Inferior parietal cortex (tissue), 1 donor: ENCODE data around the gene MRC2.

Source experiments
- DNase-seq: peaks from one replicate; pipeline ENCODE4 v3.0.0-alpha.2; 2016; ENCODE audit errors: extremely low spot score

The MRC2 gene

DNA sequence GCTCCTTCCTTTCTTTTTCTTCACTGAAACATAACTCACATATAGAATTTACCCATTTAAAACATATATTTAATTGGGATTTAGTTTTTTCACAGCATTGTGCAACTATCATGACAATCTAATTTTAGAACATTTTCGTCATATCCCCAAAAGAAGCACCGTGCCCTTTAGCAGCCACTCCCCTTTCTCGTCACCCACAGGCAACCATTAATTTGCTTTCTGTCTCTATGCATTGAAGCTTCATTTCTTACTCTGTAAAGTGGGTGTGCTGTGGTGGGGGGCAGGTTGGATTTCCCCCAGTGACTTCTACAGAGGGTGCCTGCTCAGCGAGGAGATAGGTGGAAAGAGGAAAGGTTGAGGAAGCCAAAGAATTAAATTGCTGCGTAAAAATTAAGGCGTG, 35.8 kb downstream of the MRC2 start:
- DNase-seq = no peak

DNA sequence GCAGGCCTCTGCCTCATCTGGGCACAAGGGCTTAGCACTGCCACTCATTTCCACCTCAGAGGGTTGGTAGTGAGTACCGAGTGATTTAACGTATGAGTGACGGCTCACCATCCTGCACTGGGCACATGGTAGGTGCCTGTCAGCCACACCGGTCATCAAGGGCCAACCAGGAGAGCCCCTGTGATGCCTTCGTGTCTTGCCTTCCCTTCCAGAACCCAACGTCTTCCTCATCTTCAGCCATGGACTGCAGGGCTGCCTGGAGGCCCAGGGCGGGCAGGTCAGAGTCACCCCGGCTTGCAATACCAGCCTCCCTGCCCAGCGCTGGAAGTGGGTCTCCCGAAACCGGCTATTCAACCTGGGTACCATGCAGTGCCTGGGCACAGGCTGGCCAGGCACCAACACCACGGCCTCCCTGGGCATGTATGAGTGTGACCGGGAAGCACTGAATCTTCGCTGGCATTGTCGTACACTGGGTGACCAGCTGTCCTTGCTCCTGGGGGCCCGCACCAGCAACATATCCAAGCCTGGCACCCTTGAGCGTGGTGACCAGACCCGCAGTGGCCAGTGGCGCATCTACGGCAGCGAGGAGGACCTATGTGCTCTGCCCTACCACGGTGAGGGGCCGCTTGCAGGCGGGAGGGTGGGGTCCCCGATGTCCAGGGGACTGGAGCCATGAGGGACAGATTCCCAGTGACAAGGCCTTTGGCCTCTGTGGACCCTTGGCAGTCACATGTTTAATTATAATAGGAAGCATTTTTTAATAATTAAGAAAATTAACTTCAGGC, 37.1 kb downstream of the MRC2 start:
- DNase-seq = no peak

DNA sequence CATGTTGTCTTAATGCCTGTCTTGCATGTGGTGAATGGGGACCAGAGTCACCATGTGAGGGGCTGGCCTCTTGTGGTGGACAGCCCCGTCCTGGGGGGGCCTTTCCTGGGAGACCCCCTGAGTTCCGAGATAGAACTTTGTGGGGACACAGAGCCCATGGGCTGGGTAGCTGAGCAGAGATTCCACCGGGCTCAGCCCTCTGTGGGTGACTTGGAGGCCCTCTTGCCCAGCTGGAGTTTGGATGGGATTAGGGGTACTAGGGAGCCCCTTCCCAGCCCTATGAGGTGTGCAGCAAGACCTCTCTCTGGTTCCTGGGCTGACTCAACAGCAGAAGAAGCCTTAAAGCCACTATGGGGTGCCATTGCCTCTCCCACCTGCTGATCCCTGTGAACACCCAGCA, 38.1 kb downstream of the MRC2 start:
- DNase-seq = no peak

DNA sequence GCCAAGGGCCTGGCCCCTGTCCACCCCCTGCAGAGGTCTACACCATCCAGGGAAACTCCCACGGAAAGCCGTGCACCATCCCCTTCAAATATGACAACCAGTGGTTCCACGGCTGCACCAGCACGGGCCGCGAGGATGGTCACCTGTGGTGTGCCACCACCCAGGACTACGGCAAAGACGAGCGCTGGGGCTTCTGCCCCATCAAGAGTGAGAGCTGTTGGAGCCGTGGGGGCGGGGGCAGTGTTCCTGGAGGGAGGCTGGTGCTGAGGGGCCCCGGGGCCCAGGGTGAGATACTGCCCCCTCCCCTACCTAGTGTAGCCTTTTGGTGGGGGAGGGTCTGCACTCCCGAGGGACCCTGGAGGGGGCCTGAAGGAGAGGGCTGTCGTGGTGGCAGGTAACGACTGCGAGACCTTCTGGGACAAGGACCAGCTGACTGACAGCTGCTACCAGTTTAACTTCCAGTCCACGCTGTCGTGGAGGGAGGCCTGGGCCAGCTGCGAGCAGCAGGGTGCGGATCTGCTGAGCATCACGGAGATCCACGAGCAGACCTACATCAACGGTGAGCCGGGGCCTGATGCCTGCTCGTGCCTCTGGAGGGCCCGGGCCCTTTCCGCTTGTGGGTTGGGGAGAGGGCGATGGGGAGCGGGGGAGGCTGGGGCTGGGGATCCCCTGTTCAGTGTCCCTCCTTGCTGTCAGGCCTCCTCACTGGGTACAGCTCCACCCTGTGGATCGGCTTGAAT, 38.8 kb downstream of the MRC2 start:
- DNase-seq = no peak

DNA sequence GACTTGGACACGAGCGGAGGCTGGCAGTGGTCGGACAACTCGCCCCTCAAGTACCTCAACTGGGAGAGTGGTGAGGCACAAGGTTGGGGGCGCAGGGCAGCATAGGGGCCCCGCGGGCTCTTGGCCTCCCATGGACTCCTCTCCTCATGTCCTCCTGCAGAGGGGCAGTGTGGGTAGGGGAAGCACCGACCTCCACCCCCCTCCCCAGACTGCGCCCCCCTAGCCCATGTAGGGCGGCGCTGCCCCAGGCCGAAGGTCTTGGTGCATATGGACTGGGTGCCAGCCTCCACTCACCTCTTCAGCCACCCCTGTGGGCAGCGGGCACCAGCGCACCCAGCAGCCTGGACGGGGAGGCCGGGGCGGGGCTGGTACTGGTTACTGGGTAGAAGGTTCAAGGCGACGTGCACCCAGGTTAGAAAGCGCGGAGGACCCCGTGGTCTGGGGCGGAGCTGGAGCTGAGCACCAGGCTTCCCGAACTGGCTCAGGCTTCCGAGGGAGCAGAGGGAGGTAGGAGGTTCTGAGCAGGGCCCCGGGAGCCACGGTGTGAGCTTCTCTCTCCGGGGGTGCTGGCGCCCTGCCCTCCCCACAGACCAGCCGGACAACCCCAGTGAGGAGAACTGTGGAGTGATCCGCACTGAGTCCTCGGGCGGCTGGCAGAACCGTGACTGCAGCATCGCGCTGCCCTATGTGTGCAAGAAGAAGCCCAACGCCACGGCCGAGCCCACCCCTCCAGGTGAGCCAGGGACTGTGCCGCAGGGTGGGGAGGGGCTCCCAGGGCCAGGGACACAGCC, 39.5 kb downstream of the MRC2 start:
- no peak for DNase-seq

DNA sequence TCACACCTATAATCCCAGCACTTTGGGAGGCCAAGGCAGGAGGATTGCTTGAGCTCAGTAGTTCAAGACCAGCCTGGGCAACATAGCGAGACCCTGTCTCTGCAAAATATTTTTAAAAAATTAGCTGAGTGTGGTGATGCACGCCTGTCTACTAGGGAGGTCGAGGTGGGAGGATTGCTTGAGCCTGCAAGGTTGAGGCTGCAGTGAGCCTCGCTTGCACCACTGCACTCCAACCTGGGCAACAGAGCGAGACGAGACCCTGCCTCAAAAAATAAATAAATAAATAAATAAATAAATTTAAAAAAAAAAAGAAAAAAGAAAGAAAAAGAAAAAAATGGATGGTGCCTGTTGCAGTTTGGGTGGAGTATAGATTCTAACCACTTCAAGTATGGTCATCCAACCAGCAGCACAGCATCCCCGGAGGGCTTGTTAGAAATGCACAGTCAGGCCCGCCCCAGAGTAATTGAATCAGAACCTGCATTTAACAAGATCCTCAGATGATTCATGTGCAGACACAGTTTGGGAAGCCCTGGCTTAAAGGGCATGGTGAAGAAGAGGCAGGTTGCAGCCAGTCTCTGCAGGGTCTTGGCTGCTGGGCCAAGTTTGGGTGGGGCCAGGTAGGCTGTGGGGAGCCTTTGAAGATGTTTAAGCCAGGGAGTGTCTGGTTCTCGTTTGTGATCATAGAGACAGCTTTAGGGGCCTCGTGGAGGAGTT, 40.8 kb downstream of the MRC2 start:
- DNase-seq = no peak

DNA sequence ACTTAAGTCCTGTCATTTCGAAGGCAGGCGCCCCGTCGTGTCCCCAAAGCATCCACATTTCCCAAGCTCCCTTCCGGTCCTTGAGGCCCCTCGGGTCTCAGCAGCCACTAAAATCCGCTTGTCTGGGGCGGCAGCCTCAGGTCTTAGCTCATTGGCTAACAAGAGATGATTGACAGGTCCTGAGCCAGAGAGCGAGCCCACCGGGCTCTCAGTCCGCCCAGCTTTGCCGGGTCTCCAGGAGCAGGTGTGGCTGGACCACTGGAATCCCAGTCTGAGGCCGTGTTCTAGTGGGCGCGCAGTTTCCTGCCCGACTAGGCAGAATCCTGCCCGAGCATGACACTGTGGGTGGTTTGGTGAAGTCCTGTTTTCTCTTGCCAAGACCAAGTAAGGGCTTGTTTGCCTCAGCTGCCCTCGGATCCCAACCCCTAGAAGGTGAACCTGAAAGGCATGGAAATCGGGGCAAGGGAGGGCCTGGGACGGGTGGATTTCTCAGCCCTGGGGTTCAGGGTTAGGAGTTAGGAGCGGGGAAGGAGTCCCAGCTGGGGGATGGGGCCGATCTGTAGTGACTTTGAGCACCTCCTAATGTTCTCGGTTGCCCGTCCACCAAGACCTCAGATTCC, 42.8 kb downstream of the MRC2 start:
- no peak for DNase-seq

DNA sequence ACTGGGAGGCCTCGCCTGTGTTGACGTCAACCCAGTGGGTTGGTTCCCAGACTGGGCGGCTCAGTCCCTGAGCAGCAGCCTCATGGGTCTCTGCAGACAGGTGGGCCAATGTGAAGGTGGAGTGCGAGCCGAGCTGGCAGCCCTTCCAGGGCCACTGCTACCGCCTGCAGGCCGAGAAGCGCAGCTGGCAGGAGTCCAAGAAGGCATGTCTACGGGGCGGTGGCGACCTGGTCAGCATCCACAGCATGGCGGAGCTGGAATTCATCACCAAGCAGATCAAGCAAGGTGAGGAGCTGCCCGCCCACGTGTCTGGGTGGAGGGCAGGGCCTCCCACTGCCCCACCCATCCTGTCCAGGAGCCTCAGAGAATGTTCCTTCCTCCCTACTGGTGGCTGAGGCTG, 44.1 kb downstream of the MRC2 start:
- DNase-seq = no peak

DNA sequence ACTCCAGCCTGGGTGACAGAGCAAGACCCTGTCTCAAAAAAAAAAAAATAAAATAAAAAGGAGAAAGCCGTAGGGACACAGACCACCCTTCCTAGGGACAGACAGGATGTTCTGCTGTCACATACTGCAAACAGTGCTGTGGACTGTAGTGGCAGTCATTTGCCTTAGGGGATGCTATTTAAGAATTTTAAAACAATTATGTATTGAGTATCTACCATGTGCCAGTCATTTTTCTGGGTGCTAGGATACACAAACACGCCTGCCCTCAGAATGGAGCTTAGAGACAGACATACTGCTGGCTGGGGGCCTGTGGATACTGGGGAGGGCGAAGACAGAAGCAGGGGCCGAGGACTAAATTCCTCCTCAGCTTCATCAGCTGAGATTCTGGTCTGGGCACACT, 45.5 kb downstream of the MRC2 start:
- DNase-seq = no peak

DNA sequence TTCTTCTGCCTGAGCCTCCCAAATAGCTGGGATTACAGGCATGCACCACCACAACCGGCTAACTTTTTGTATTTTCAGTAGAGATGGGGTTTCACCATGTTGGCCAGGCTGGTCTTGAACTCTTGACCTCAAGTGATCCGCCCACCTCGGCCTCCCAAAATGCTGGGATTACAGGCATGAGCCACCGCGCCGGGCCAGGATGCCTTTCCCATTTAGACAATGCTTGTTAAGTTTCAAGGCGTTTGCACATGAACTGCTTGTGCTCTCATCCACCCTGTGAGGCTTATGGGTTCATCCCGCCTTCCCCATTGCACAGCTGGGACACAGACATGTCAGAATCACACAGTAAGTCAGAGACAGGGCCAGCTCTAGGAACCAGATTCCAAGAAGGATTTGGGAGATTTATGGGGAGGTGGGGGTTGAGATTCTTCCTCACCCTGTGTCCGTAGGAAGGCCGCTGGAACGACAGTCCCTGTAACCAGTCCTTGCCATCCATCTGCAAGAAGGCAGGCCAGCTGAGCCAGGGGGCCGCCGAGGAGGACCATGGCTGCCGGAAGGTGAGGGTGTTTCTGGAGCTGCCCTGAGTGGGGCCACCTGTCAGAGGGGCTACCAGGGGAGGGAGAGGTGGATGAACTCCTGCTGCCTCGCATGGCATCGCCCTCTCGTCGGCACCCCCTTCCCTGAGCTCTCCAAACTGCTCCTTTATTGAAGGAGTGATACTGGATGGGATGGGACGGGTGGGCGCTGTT, 46.3 kb downstream of the MRC2 start:
- DNase-seq = no peak

DNA sequence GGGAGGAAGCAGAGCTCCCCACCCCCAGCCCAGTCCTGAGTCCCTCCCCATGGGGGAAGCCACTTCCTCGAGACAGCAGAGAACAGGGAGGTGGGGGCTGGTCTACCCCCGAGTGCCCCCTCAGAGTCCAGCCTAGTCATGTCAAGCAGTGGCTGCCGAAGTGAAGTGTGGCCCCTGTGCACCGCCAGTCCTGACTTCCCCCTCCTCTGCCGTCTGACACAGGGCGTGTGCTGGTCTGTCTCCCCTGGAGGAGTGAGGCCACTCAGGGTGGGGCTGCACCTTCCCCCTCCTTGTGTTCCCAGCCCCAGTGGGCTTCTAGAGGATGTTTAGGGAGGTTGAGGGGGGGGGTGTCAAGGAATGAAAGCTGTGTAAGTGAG, 46.9 kb downstream of the MRC2 start:
- no peak for DNase-seq

DNA sequence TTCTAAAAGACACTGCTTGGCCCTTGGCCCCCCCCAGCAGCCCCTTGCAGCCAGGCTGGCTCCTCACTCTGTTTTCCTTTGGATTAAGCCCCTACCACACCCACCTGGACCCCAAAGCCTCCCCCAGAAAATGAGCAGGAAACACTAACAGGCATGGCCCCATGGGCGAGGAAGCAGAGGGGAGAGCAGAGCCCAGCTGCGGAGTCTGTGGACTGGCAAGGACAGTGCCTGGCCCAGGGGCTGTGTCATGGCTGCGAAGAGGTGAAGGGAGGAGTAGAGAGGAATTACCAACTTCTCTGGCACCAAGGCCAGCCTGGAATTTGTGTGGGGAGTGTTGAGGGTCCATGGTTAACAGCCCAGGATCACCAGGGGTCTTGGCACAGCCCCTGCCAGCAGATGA, 47.4 kb downstream of the MRC2 start:
- no peak for DNase-seq

DNA sequence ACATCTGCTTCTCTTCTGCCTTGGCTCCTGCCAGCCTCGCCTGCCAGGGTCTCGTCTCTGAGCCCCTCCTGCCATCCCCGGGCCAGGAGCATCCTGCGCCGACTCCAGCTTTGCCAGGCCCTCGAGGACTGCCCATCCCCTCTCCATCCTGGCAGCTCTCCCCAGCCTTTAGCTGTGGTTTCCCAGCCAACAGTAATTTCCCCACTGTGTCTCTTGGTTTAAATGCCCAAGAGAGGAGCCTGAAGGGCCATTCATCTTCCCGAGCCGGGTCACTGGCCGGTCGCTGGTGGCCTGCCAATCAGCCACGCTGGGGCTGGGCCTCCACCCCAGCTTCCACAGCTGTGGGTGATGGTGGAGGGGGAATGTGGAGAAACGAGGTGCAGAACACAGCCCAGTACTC, 47.8 kb downstream of the MRC2 start:
- DNase-seq = peak; percentile 47

DNA sequence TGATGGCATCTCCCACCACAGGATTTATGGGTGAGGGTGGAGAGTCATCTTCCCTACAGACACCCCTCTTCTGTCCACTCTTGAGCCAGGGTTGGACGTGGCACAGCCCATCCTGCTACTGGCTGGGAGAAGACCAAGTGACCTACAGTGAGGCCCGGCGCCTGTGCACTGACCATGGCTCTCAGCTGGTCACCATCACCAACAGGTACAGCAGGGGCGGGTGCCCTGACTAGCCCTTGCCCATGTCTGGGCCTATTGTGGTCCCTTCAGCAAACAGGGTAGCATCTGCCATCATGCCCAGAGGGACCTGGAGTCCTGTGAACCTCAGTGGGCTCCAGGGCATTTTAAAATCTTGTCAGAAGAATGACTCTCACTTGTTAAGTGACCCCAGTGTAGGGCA, 48.2 kb downstream of the MRC2 start:
- no peak for DNase-seq

DNA sequence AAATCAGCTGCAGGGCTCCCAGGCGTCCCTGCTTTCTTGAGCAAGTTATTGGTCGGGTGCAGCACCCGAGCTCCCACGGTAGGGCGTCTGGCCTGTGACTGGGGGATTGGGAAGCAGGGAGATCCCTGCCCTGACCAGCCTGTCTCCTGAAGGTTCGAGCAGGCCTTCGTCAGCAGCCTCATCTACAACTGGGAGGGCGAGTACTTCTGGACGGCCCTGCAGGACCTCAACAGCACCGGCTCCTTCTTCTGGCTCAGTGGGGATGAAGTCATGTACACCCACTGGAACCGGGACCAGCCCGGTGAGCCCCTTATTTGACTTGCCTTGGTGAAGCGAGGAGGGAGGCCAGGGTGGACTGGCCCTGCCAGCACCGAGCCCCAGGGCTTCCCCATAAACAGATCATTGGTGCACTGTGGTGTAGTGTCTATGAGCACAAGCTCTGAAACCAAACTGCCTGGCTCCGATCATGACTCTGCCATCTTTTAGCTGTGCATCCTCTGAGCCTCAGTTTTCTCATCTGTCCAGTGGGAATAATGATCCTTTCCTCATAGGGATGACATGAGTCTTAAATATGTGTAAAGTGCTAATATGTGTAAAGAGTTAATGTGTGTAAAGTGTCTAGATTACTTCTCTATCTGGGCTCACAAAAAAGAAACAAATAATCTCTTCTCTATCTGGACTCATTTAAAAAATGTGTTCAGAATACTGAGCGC, 48.9 kb downstream of the MRC2 start:
- DNase-seq = no peak

DNA sequence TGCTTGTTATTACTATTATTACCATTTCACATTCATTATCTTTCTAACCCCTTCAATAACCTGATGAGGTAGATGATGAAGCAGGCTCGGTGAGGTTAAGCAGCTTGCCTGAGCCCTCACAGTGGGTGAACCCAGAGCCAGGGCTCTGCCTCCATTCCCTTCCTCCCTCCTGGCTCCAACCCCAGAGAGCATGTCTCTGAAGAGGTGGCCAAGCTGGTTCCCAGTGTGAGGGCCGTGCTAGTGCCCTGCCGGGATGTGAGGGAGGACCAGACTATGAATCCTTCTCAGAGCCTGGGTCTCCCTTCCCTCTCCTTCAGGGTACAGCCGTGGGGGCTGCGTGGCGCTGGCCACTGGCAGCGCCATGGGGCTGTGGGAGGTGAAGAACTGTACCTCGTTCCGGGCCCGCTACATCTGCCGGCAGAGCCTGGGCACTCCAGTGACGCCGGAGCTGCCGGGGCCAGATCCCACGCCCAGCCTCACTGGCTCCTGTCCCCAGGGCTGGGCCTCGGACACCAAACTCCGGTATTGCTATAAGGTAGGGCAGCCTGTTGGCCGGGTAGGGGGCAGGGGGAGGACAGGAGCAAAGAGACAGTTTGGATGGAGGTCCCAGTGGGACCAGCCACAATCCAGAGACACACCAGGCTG, 49.6 kb downstream of the MRC2 start:
- DNase-seq = no peak

DNA sequence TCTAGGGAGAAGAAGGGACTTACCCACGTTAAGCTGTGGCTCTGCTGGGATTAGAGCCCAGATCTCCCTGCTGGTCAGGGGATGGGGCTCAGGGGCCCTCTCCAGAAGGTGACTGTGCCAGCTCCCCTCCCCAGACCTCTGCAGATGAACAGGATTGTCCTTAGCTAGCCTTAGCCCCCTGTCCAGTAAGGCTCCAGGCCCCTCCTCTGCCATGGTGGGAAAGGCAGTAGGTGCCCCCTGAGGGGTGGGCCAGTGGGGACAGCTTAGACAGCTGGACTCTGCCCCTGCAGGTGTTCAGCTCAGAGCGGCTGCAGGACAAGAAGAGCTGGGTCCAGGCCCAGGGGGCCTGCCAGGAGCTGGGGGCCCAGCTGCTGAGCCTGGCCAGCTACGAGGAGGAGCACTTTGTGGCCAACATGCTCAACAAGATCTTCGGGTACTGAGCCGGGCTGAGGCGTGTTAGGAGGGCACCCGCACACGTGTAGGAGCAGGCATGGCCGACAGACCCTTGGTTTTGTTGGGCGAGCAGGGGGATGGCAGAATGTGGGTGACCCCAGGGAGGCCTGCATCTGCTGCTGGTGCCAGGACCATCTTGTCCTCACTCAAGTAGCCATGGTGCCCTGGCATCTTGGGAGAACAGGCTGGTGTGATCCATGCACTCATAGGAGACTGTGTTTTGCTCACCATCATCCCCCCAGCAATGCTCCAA, 50.9 kb downstream of the MRC2 start:
- DNase-seq = no peak

DNA sequence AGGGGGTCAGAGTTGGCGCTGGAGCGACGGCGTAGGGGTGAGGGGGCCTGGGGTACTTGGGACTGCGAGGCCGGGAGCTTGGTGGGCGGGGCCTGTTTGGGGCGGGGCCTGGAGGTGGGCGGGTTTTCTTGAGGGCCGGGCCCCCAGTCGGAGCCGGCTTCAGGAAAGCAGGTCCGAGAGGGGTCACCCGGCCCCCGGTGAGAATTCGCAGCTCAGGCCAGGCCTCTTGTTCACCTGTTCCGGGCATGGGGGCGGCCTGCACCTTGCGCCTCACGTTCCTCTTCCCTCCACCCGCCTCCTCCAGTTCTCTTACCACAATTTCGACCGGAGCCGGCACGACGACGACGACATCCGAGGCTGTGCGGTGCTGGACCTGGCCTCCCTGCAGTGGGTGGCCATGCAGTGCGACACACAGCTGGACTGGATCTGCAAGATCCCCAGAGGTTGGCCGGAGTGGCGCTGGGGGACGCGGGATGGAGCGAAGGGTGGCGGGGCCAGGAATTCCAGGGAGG, 52.5 kb downstream of the MRC2 start:
- DNase-seq = no peak

DNA sequence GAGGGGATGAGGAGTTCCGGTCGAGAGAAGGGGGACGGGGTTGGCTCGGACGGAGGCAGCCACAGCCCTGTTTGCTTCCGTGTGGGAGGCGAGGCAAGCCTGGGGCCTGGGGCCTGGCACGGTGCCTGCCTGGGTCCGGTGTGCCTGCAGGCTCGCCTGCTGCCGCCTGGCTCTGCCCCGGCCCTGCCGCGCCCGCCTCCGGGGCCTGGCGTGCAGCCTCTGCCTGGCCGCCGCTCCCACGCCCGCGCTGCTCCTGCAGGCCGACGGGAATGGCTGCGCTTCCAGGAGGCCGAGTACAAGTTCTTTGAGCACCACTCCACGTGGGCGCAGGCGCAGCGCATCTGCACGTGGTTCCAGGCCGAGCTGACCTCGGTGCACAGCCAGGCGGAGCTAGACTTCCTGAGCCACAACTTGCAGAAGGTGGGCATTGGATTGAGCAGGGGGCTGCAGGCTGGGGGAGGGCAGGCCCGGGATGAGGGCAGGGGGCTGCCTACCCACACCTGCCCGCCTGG, 53.1 kb downstream of the MRC2 start:
- DNase-seq = no peak
